HG02759 (cell line): Measurements from ENCODE around the gene HNRNPUL1.
A peak's percentile ranks its signal among the peaks of the same experiment; 100 is the strongest.

Experiments used
- ATAC-seq: cut with Tn5 transposase; IDR thresholded peaks from one replicate; pipeline ENCODE4 v1.9.1; 2021; ENCODE audit warnings: mild to moderate bottlenecking, moderate library complexity; ENCODE audit not compliant: unreplicated experiment

HNRNPUL1 gene

GRCh38 chr19:41351339-41352245, 87.4 kb downstream of the HNRNPUL1 start:
- ATAC-seq, result peak; percentile 49

GRCh38 chr19:41352279-41352608, 88.1 kb downstream of the HNRNPUL1 start:
- no peak for ATAC-seq

- no peak for ATAC-seq
These were observed 88.7 kb downstream of the HNRNPUL1 start for GRCh38 chr19:41352609-41353465.

GRCh38 chr19:41353466-41354342, 89.5 kb downstream of the HNRNPUL1 start, which contains the start of gene TGFB1:
TGFB1 (minus strand) TSS chr19:41353922; CDS start chr19:41353044, 878 bp downstream.
- peak; percentile 54 for ATAC-seq

- ATAC-seq, result no peak
These were observed 90.3 kb downstream of the HNRNPUL1 start for GRCh38 chr19:41354343-41354953.

- no peak for ATAC-seq
These were observed 90.9 kb downstream of the HNRNPUL1 start for GRCh38 chr19:41355035-41355434.

GRCh38 chr19:41355802-41356201, 91.6 kb downstream of the HNRNPUL1 start:
- ATAC-seq, result no peak

GRCh38 chr19:41356984-41357739, 93.0 kb downstream of the HNRNPUL1 start:
- no peak for ATAC-seq
